Measurements from ENCODE around the gene COA8.

Gene COA8

GRCh38 chr14:103581954-103582703 lies 19.4 kb downstream of the COA8 start:
- TF ChIP-seq CTCF (IDR thresholded peaks at IDR 0.05) = no peak
- Histone ChIP-seq H3K4me3 (ENCODE audit: low read depth in 1 of 2, low read length in 1 of 2) (no peak overlapping the region), H3K4me1 (ENCODE audit: control insufficient read depth in 1 of 2, insufficient read depth in 1 of 2, low read depth in 1 of 2, low read length in 1 of 2) (no peaks in the 10 kb centered on the region), H3K36me3 (peaks cover 36% of the 10 kb centered on the region), H3K27ac (no peak overlapping the region), H3K9me3 (no peaks in the 10 kb centered on the region), H3K27me3 (no peaks in the 10 kb centered on the region)

GRCh38 chr14:103584326-103584915 lies 21.7 kb downstream of the COA8 start:
- H3K27ac ChIP-seq = no peak overlapping the region
- no peak for TF ChIP-seq CTCF (IDR thresholded peaks at IDR 0.05)

GRCh38 chr14:103593577-103593976 lies 30.8 kb downstream of the COA8 start:
- no peaks in the 10 kb centered on the region for H3K4me1 ChIP-seq (ENCODE audit: control insufficient read depth in 1 of 2, insufficient read depth in 1 of 2, low read depth in 1 of 2, low read length in 1 of 2)
- no peak overlapping the region for H3K4me3 ChIP-seq (ENCODE audit: low read depth in 1 of 2, low read length in 1 of 2)

More at GRCh38 chr14:103584326-103584915, 21.7 kb downstream of the COA8 start:
- Histone ChIP-seq H3K4me3 (ENCODE audit: low read depth in 1 of 2, low read length in 1 of 2) (no peak overlapping the region), H3K36me3 (peaks cover 35% of the 10 kb centered on the region), H3K9me3 (no peaks in the 10 kb centered on the region), H3K27me3 (no peaks in the 10 kb centered on the region), H3K4me1 (ENCODE audit: control insufficient read depth in 1 of 2, insufficient read depth in 1 of 2, low read depth in 1 of 2, low read length in 1 of 2) (no peaks in the 10 kb centered on the region)

GRCh38 chr14:103594265-103594664 lies 31.5 kb downstream of the COA8 start:
- H3K4me1 ChIP-seq (ENCODE audit: control insufficient read depth in 1 of 2, insufficient read depth in 1 of 2, low read depth in 1 of 2, low read length in 1 of 2) = no peaks in the 10 kb centered on the region
- H3K27ac ChIP-seq = no peak overlapping the region
- TF ChIP-seq CTCF (IDR thresholded peaks at IDR 0.05) = no peak

More at GRCh38 chr14:103593577-103593976, 30.8 kb downstream of the COA8 start:
- Histone ChIP-seq H3K27me3 (no peaks in the 10 kb centered on the region), H3K36me3 (peaks cover 24% of the 10 kb centered on the region), H3K27ac (no peak overlapping the region), H3K9me3 (no peaks in the 10 kb centered on the region)
- TF ChIP-seq CTCF (IDR thresholded peaks at IDR 0.05) = no peak

GRCh38 chr14:103597623-103598377 lies 35.0 kb downstream of the COA8 start:
- TF ChIP-seq CTCF (IDR thresholded peaks at IDR 0.05) = no peak
- H3K27ac ChIP-seq = no peak overlapping the region
- H3K4me3 ChIP-seq (ENCODE audit: low read depth in 1 of 2, low read length in 1 of 2) = no peak overlapping the region
- no peaks in the 10 kb centered on the region for H3K9me3 ChIP-seq
- no peaks in the 10 kb centered on the region for H3K27me3 ChIP-seq
- no peaks in the 10 kb centered on the region for H3K36me3 ChIP-seq
- H3K4me1 ChIP-seq (ENCODE audit: control insufficient read depth in 1 of 2, insufficient read depth in 1 of 2, low read depth in 1 of 2, low read length in 1 of 2) = no peaks in the 10 kb centered on the region

More at GRCh38 chr14:103594265-103594664, 31.5 kb downstream of the COA8 start:
- Histone ChIP-seq H3K27me3 (no peaks in the 10 kb centered on the region), H3K9me3 (no peaks in the 10 kb centered on the region), H3K36me3 (peaks cover 18% of the 10 kb centered on the region), H3K4me3 (ENCODE audit: low read depth in 1 of 2, low read length in 1 of 2) (no peak overlapping the region)
